ENCODE data around the gene FRS2.

DNA sequence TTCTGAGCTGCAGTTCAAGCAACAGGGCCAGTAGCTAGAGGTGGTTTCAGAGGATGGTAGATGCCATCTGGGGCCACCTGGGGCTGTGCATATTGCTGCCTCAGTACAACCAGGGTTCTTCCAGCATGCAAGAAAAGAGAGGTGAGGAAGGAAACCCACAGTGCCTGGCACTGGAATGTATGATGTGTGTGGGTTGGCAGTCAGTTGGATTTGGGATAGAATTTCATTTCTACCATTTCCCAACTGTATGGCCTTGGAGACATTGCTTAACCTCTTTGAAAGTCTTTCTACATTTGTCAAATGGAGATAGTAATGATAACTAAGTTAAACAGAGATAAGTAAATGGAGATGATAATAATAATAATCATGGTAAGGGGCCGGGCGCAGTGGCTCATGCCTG, 150.7 kb downstream of the FRS2 start:
- TF ChIP-seq CTCF (IDR thresholded peaks at IDR 0.05) = no peak
- TF ChIP-seq POLR2A (IDR thresholded peaks at IDR 0.05) = no peak

All from esophagus squamous epithelium (tissue), 4 donors.